Measurements from ENCODE around the gene UFC1.
"Not testable (repeated sequence)": the region's sequence is repeated elsewhere in the genome, so short reads cannot be mapped to it uniquely, and the experiment has no call there.

Gene UFC1

GRCh38 chr1:161153682-161154337 is at the start of gene UFC1:
Gene UFC1 (plus strand): TSS chr1:161153978. CDS start chr1:161153998, 20 bp downstream.
- peak; percentile 73 for DNase-seq

- DNase-seq = no peak
Measured at GRCh38 chr1:161106431-161106830, 47.3 kb upstream of the UFC1 start.

- no peak for DNase-seq
Measured at GRCh38 chr1:161111117-161111516, 42.7 kb upstream of the UFC1 start.

GRCh38 chr1:161111527-161111926 is 42.3 kb upstream of the UFC1 start:
- no peak for DNase-seq

GRCh38 chr1:161113915-161114314 is 39.9 kb upstream of the UFC1 start:
- DNase-seq = no peak

- no peak for DNase-seq
Measured at GRCh38 chr1:161114556-161114955, 39.2 kb upstream of the UFC1 start.

GRCh38 chr1:161115132-161115711 is 38.6 kb upstream of the UFC1 start:
- no peak for DNase-seq

GRCh38 chr1:161115961-161116360 is 37.8 kb upstream of the UFC1 start:
- not testable (repeated sequence) for DNase-seq

- DNase-seq = peak; percentile 76
Measured at GRCh38 chr1:161117759-161118581, 35.8 kb upstream of the UFC1 start, which contains the start of the genes NIT1 and PFDN2. Gene NIT1 (plus strand): TSS chr1:161118105. CDS start chr1:161118177, 72 bp downstream. Gene PFDN2 (minus strand): TSS chr1:161118037. CDS start chr1:161118026, 11 bp downstream.

GRCh38 chr1:161119092-161119903 is 34.5 kb upstream of the UFC1 start:
- no peak for DNase-seq

- DNase-seq = no peak
Measured at GRCh38 chr1:161121042-161121650, 32.6 kb upstream of the UFC1 start.

- DNase-seq = no peak
Measured at GRCh38 chr1:161121834-161122233, 31.9 kb upstream of the UFC1 start.

GRCh38 chr1:161122967-161123366 is 30.8 kb upstream of the UFC1 start:
- no peak for DNase-seq

- no peak for DNase-seq
Measured at GRCh38 chr1:161127649-161128048, 26.1 kb upstream of the UFC1 start.

GRCh38 chr1:161128591-161129420 is 25.0 kb upstream of the UFC1 start:
- DNase-seq = no peak

GRCh38 chr1:161130266-161130665 is 23.5 kb upstream of the UFC1 start:
- no peak for DNase-seq

GRCh38 chr1:161131523-161132409 is 22.0 kb upstream of the UFC1 start:
- no peak for DNase-seq

- DNase-seq = peak; percentile 87
Measured at GRCh38 chr1:161132410-161133219, 21.2 kb upstream of the UFC1 start, which contains the start of gene DEDD. Gene DEDD (minus strand): TSS chr1:161132667. CDS start chr1:161124462, 8,205 bp downstream.

GRCh38 chr1:161133220-161133740 is 20.5 kb upstream of the UFC1 start:
- no peak for DNase-seq
